HUES48 (cell line): ENCODE data around the gene TSPAN18.

Source experiments
- H3K27ac ChIP-seq: one replicate; pipeline ENCODE4 v1.7.0; 2013; ENCODE audit warnings: low read depth, low read length, inconsistent platforms
- H3K27me3 ChIP-seq: 2 replicates; pipeline ENCODE4 v1.6.1; 2013; ENCODE audit warnings: mild to moderate bottlenecking, low read length; ENCODE audit not compliant: control insufficient read depth, insufficient read depth
- H3K36me3 ChIP-seq: 2 replicates; pipeline ENCODE4 v1.6.1; 2013; ENCODE audit warnings: low read length; ENCODE audit not compliant: control insufficient read depth, insufficient read depth
- H3K4me1 ChIP-seq: 2 replicates; pipeline ENCODE4 v1.6.1; 2013; ENCODE audit warnings: mild to moderate bottlenecking, low read length; ENCODE audit not compliant: control insufficient read depth, insufficient read depth
- H3K4me3 ChIP-seq: 2 replicates; pipeline ENCODE4 v1.5.1; 2013; ENCODE audit warnings: mild to moderate bottlenecking, low read depth, low read length
- H3K9ac ChIP-seq: 2 replicates; pipeline ENCODE4 v1.6.1; 2013; ENCODE audit warnings: mild to moderate bottlenecking, low read depth, low read length, moderate library complexity
- H3K9me3 ChIP-seq: 2 replicates; pipeline ENCODE4 v1.6.1; 2013; ENCODE audit warnings: low read length; ENCODE audit not compliant: control insufficient read depth, insufficient read depth

The TSPAN18 gene

GRCh38 chr11:44880953-44881352, 154.2 kb downstream of the TSPAN18 start:
- Histone ChIP-seq H3K4me1 (peaks cover 21% of the 10 kb centered on the region), H3K9me3 (no peaks in the 10 kb centered on the region), H3K27ac (no peak overlapping the region), H3K4me3 (no peak overlapping the region), H3K27me3 (peaks cover 21% of the 10 kb centered on the region), H3K36me3 (no peaks in the 10 kb centered on the region), H3K9ac (no peak overlapping the region)

GRCh38 chr11:44883277-44883676, 156.5 kb downstream of the TSPAN18 start:
- H3K27ac ChIP-seq = no peak overlapping the region
- H3K4me3 ChIP-seq = no peak overlapping the region
- no peak overlapping the region for H3K9ac ChIP-seq
- peaks cover 10% of the 10 kb centered on the region for H3K4me1 ChIP-seq
- no peaks in the 10 kb centered on the region for H3K36me3 ChIP-seq
- no peaks in the 10 kb centered on the region for H3K9me3 ChIP-seq
- H3K27me3 ChIP-seq = peaks cover 16% of the 10 kb centered on the region

GRCh38 chr11:44884056-44884455, 157.3 kb downstream of the TSPAN18 start:
- H3K4me3 ChIP-seq = no peak overlapping the region
- no peak overlapping the region for H3K9ac ChIP-seq
- H3K36me3 ChIP-seq = no peaks in the 10 kb centered on the region
- H3K9me3 ChIP-seq = no peaks in the 10 kb centered on the region
- H3K27me3 ChIP-seq = peaks cover 15% of the 10 kb centered on the region
- peaks cover 6% of the 10 kb centered on the region for H3K4me1 ChIP-seq
- H3K27ac ChIP-seq = no peak overlapping the region

- Histone ChIP-seq H3K9ac (no peak overlapping the region), H3K4me3 (no peak overlapping the region), H3K27me3 (peaks cover 3% of the 10 kb centered on the region), H3K27ac (no peak overlapping the region), H3K9me3 (no peaks in the 10 kb centered on the region), H3K4me1 (peaks cover 6% of the 10 kb centered on the region; the same call in 1 of the 2 replicates), H3K36me3 (no peaks in the 10 kb centered on the region)
These were observed 158.5 kb downstream of the TSPAN18 start for GRCh38 chr11:44885065-44885810.

GRCh38 chr11:44885919-44886789, 159.4 kb downstream of the TSPAN18 start:
- Histone ChIP-seq H3K27me3 (no peaks in the 10 kb centered on the region), H3K4me3 (no peak overlapping the region), H3K27ac (no peak overlapping the region), H3K36me3 (no peaks in the 10 kb centered on the region), H3K9ac (no peak overlapping the region), H3K4me1 (peaks cover 7% of the 10 kb centered on the region), H3K9me3 (no peaks in the 10 kb centered on the region)

GRCh38 chr11:44886790-44887140, 160.0 kb downstream of the TSPAN18 start:
- Histone ChIP-seq H3K36me3 (no peaks in the 10 kb centered on the region), H3K9me3 (no peaks in the 10 kb centered on the region), H3K4me3 (no peak overlapping the region), H3K27ac (no peak overlapping the region), H3K9ac (no peak overlapping the region), H3K27me3 (no peaks in the 10 kb centered on the region), H3K4me1 (peaks cover 13% of the 10 kb centered on the region)

- Histone ChIP-seq H3K9ac (no peak overlapping the region), H3K27me3 (no peaks in the 10 kb centered on the region), H3K36me3 (no peaks in the 10 kb centered on the region), H3K27ac (no peak overlapping the region), H3K4me1 (peaks cover 13% of the 10 kb centered on the region), H3K9me3 (no peaks in the 10 kb centered on the region), H3K4me3 (no peak overlapping the region)
These were observed 160.9 kb downstream of the TSPAN18 start for GRCh38 chr11:44887636-44888035.

GRCh38 chr11:44889266-44889665, 162.5 kb downstream of the TSPAN18 start:
- Histone ChIP-seq H3K4me3 (no peak overlapping the region), H3K9me3 (no peaks in the 10 kb centered on the region), H3K4me1 (peaks cover 13% of the 10 kb centered on the region), H3K9ac (no peak overlapping the region), H3K36me3 (no peaks in the 10 kb centered on the region), H3K27me3 (no peaks in the 10 kb centered on the region), H3K27ac (no peak overlapping the region)

- Histone ChIP-seq H3K27me3 (no peaks in the 10 kb centered on the region), H3K36me3 (no peaks in the 10 kb centered on the region), H3K9me3 (no peaks in the 10 kb centered on the region), H3K4me3 (no peak overlapping the region), H3K4me1 (peaks cover 6% of the 10 kb centered on the region; the same call in 1 of the 2 replicates), H3K9ac (no peak overlapping the region), H3K27ac (no peak overlapping the region)
These were observed 166.1 kb downstream of the TSPAN18 start for GRCh38 chr11:44892843-44893242.

GRCh38 chr11:44893308-44893822, 166.6 kb downstream of the TSPAN18 start:
- no peak overlapping the region for H3K9ac ChIP-seq
- H3K4me3 ChIP-seq = no peak overlapping the region
- H3K4me1 ChIP-seq = peaks cover 6% of the 10 kb centered on the region; the same call in 1 of the 2 replicates
- no peaks in the 10 kb centered on the region for H3K9me3 ChIP-seq
- no peaks in the 10 kb centered on the region for H3K27me3 ChIP-seq
- H3K36me3 ChIP-seq = no peaks in the 10 kb centered on the region
- H3K27ac ChIP-seq = no peak overlapping the region
